ENCODE measurements around the gene SDHAF1. TPM values are rescaled to one million over a fixed set of nuclear protein-coding genes. Genes with fewer than 3 reads are reported as not detected.

The SDHAF1 gene
- total RNA-seq, 1 experiment from 2014 or later: 21.0 TPM

- TSS peak; percentile 45 for BruUV-seq (replicated peaks)
- Histone ChIP-seq H4K20me1 (ENCODE audit: insufficient read depth) (no peaks in the 10 kb centered on the region), H3K9ac (ENCODE audit: low read length) (no peak overlapping the region), H3K4me3 (replicated peaks in 1 of 2; ENCODE audit: low read depth in 1 of 2, low read length in 2 of 2) (no peak overlapping the region), H3K79me2 (ENCODE audit: insufficient read depth, low read length) (peaks cover 28% of the 10 kb centered on the region), H3K36me3 (ENCODE audit: control insufficient read depth in 1 of 2, insufficient read depth in 2 of 2, low read length in 2 of 2) (0 out of 4 replicates have a peak, but pooled peaks cover 0 to 3% of the 10 kb centered on the region in 2 experiments), H3K4me2 (ENCODE audit: low read length) (peak overlapping the region; percentile 92; the same call in 1 of the 2 replicates), H3K9me3 (ENCODE audit: control insufficient read depth in 1 of 2, insufficient read depth in 1 of 2, low read depth in 1 of 2, low read length in 2 of 2) (no peaks in the 10 kb centered on the region), H2AFZ (ENCODE audit: low read depth, low read length, poor library complexity, severe bottlenecking) (no peak overlapping the region), H3K27ac (ENCODE audit: low read depth, low read length) (no peak overlapping the region; the same call in 1 of the 2 replicates), H3K27me3 (ENCODE audit: insufficient read depth, low read length) (no peaks in the 10 kb centered on the region), H3K4me1 (ENCODE audit: control insufficient read depth in 1 of 2, insufficient read depth in 2 of 2, low read length in 2 of 2) (peaks cover 12 to 20% of the 10 kb centered on the region in 2 experiments), H3K9me2 (ENCODE audit: insufficient read depth) (no peaks in the 10 kb centered on the region)
- DNase-seq (ENCODE audit: low read depth, low spot score): no peak
- ChIA-PET RAD21 (ENCODE audit: low non-redundant PET in 1 of 2, low total read pairs in 2 of 2, uncharacterized antibody in 2 of 2, unreplicated experiment in 2 of 2) (no interaction called here), POLR2A (no interaction called here), CTCF (no interaction called here)
- intact Hi-C loops (cut with micrococcal nuclease): no loop called here
- ATAC-seq: no peak
- TF ChIP-seq ZFX (IDR thresholded peaks at IDR 0.05) (no peak), CTCF (IDR thresholded peaks at IDR 0.05 in 2 of 3, conservative IDR thresholded peaks at IDR 0.05 in 1 of 3; ENCODE audit: borderline replicate concordance in 1 of 3, insufficient read depth in 1 of 3, low read depth in 2 of 3, low read length in 2 of 3) (0 out of 6 replicates have a peak, but pooled peaks of 2 of the 3 experiments have one; percentile 6 to 7), EZH2phosphoT487 (IDR thresholded peaks at IDR 0.05; ENCODE audit: borderline replicate concordance) (no peak), EZH2 (IDR thresholded peaks at IDR 0.05) (no peak)
- TF ChIP-seq, protein P1, sequence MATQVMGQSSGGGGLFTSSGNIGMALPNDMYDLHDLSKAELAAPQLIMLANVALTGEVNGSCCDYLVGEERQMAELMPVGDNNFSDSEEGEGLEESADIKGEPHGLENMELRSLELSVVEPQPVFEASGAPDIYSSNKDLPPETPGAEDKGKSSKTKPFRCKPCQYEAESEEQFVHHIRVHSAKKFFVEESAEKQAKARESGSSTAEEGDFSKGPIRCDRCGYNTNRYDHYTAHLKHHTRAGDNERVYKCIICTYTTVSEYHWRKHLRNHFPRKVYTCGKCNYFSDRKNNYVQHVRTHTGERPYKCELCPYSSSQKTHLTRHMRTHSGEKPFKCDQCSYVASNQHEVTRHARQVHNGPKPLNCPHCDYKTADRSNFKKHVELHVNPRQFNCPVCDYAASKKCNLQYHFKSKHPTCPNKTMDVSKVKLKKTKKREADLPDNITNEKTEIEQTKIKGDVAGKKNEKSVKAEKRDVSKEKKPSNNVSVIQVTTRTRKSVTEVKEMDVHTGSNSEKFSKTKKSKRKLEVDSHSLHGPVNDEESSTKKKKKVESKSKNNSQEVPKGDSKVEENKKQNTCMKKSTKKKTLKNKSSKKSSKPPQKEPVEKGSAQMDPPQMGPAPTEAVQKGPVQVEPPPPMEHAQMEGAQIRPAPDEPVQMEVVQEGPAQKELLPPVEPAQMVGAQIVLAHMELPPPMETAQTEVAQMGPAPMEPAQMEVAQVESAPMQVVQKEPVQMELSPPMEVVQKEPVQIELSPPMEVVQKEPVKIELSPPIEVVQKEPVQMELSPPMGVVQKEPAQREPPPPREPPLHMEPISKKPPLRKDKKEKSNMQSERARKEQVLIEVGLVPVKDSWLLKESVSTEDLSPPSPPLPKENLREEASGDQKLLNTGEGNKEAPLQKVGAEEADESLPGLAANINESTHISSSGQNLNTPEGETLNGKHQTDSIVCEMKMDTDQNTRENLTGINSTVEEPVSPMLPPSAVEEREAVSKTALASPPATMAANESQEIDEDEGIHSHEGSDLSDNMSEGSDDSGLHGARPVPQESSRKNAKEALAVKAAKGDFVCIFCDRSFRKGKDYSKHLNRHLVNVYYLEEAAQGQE (IDR thresholded peaks at IDR 0.05; ENCODE audit: low read depth): no peak
Observed at GRCh38 chr19:35993923-35994598, 927 bp upstream of the SDHAF1 start.
